Measurements from ENCODE around the gene NADK. TPM values are rescaled to one million over a fixed set of nuclear protein-coding genes. Genes with fewer than 3 reads are reported as not detected.

NADK gene
- total and polyA plus RNA-seq, 2 of the 13 experiments (the other 11 are each of a cell fraction or from before 2014, with no cell fraction given), result 56.6 to 60.1 TPM

DNA sequence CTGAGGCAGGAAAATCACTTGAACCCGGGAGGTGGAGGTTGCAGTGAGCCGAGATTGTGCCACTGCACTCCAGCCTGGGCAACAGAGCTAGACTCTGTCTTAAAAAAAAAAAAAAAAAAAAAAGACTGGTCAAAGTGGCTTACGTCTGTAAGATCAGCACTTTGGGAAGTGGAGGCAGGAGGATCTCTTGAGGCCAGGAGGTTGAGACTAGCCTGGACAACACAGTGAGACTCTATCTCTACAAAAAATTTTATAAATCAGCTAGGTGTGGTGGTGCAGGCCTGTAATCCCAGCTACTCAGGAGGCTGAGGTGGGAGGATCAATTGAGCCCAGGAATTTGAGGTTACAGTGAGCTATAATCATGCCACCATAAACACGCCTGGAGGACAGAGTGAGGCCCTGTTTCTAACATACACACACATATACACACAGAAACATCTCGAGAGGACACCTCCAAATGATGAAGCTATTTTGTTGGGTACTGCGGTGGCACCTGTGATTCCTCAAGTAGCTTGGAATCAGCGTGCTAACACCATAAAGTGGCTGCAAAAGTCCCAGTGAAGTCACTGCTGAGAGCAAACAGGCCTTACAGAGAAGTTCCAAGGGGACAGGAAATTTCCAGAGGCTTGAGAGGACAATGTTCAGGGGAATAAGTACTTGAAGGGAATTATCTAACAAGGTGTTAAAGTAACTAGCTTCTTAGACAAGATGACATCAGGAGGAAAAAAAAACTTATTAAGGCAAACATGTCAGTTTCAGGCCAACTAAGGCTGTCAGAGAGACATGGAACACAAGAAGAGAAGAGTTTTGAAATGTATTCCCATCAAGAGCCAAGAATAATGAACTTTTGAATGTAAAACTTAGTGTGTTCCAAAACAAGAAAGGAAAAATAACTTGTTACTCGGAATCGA, 1.3 kb downstream of the NADK start (continued):
- TF ChIP-seq, protein P1, sequence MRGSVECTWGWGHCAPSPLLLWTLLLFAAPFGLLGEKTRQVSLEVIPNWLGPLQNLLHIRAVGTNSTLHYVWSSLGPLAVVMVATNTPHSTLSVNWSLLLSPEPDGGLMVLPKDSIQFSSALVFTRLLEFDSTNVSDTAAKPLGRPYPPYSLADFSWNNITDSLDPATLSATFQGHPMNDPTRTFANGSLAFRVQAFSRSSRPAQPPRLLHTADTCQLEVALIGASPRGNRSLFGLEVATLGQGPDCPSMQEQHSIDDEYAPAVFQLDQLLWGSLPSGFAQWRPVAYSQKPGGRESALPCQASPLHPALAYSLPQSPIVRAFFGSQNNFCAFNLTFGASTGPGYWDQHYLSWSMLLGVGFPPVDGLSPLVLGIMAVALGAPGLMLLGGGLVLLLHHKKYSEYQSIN (CRISPR knock-in tag; IDR thresholded peaks at IDR 0.05; ENCODE audit: borderline replicate concordance), result no peak
- TF ChIP-seq STAG1 (CRISPR knock-in tag; IDR thresholded peaks at IDR 0.05) (no peak), ZNF572 (CRISPR knock-in tag; IDR thresholded peaks at IDR 0.05) (no peak), FIP1L1 (IDR thresholded peaks at IDR 0.05; ENCODE audit: borderline replicate concordance, insufficient read depth, low read depth, low read length) (no peak), TRIM24 (CRISPR knock-in tag; IDR thresholded peaks at IDR 0.05) (no peak), ZNF75D (CRISPR knock-in tag; IDR thresholded peaks at IDR 0.05; ENCODE audit: borderline replicate concordance) (no peak), ZBTB8A (CRISPR knock-in tag; IDR thresholded peaks at IDR 0.05; ENCODE audit: borderline replicate concordance, low read depth) (no peak)
- TF ChIP-seq, protein P2, sequence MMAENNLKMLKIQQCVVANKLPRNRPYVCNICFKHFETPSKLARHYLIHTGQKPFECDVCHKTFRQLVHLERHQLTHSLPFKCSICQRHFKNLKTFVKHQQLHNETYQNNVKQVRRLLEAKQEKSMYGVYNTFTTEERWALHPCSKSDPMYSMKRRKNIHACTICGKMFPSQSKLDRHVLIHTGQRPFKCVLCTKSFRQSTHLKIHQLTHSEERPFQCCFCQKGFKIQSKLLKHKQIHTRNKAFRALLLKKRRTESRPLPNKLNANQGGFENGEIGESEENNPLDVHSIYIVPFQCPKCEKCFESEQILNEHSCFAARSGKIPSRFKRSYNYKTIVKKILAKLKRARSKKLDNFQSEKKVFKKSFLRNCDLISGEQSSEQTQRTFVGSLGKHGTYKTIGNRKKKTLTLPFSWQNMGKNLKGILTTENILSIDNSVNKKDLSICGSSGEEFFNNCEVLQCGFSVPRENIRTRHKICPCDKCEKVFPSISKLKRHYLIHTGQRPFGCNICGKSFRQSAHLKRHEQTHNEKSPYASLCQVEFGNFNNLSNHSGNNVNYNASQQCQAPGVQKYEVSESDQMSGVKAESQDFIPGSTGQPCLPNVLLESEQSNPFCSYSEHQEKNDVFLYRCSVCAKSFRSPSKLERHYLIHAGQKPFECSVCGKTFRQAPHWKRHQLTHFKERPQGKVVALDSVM (CRISPR knock-in tag; IDR thresholded peaks at IDR 0.05), result peak; percentile 52
- TF ChIP-seq, protein P3, sequence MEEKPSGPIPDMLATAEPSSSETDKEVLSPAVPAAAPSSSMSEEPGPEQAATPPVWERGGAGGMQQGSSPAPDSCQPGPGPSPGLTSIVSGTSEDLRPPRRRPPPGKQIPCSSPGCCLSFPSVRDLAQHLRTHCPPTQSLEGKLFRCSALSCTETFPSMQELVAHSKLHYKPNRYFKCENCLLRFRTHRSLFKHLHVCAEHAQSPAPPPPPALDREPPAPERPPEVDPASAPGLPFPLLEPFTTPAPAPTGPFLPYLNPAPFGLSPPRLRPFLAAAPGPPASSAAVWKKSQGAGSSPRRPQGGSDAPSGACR (CRISPR knock-in tag; IDR thresholded peaks at IDR 0.05), result no peak

Measured in HepG2 (cell line).